ENCODE data around the gene MYOM1. TPM values are rescaled to one million over a fixed set of nuclear protein-coding genes. Genes with fewer than 3 reads are reported as not detected.
A peak's percentile ranks its signal among the peaks of the same experiment; 100 is the strongest.

The MYOM1 gene
- total RNA-seq, 4 donors from 2014 or later = 13.3 to 31.7 (median 16.5) TPM

GRCh38 chr18:3102983-3103382 lies 116.8 kb downstream of the MYOM1 start:
- H3K27ac ChIP-seq (replicated peaks in 1 of 4) = no peak overlapping the region
- H3K4me3 ChIP-seq = no peak overlapping the region
- intact Hi-C loops (cut with DNase I) = no loop called here
- WGBS = 100% methylated on average over 1 of the region's 1 CpG
- H3K9me3 ChIP-seq = no peaks in the 10 kb centered on the region
- no peak for DNase-seq (ENCODE audit: extremely low spot score)
- no peaks in the 10 kb centered on the region for H3K27me3 ChIP-seq
- H3K36me3 ChIP-seq = peaks cover 0 to 35% (median 19%) of the 10 kb centered on the region in 4 donors
- peaks cover 7 to 18% (median 15%) of the 10 kb centered on the region in 4 donors for H3K4me1 ChIP-seq
- TF ChIP-seq POLR2A (IDR thresholded peaks at IDR 0.05; ENCODE audit: low read depth) (no peak), EP300 (IDR thresholded peaks at IDR 0.05) (no peak), POLR2AphosphoS5 (IDR thresholded peaks at IDR 0.05) (no peak), CTCF (IDR thresholded peaks at IDR 0.05) (no peak)

GRCh38 chr18:3100498-3101132 lies 119.2 kb downstream of the MYOM1 start:
- no peaks in the 10 kb centered on the region for H3K9me3 ChIP-seq
- intact Hi-C loops (cut with DNase I) = no loop called here
- H3K4me3 ChIP-seq = no peak overlapping the region
- H3K27me3 ChIP-seq = no peaks in the 10 kb centered on the region
- 86% methylated on average over 3 of the region's 3 CpGs for WGBS
- TF ChIP-seq CTCF (IDR thresholded peaks at IDR 0.05) (no peak), EP300 (IDR thresholded peaks at IDR 0.05) (no peak), POLR2AphosphoS5 (IDR thresholded peaks at IDR 0.05) (no peak), POLR2A (IDR thresholded peaks at IDR 0.05; ENCODE audit: low read depth) (no peak)
- peaks cover 12 to 18% (median 15%) of the 10 kb centered on the region in 4 donors for H3K4me1 ChIP-seq
- no peak overlapping the region for H3K27ac ChIP-seq (replicated peaks in 1 of 4)
- H3K36me3 ChIP-seq = peaks cover 0 to 35% (median 19%) of the 10 kb centered on the region in 4 donors
- DNase-seq (ENCODE audit: extremely low spot score) = peak; percentile 74

GRCh38 chr18:3099327-3099726 lies 120.4 kb downstream of the MYOM1 start:
- Histone ChIP-seq H3K36me3 (peaks cover 0 to 35% (median 19%) of the 10 kb centered on the region in 4 donors), H3K27me3 (no peaks in the 10 kb centered on the region), H3K4me3 (no peak overlapping the region), H3K4me1 (peaks cover 13 to 15% (median 13%) of the 10 kb centered on the region in 4 donors), H3K27ac (replicated peaks in 1 of 4) (no peak overlapping the region), H3K9me3 (no peaks in the 10 kb centered on the region)
- WGBS = 35% methylated on average over 1 of the region's 1 CpG
- intact Hi-C loops (cut with DNase I) = no loop called here
- peak; percentile 83 for DNase-seq (ENCODE audit: extremely low spot score)
- TF ChIP-seq POLR2A (IDR thresholded peaks at IDR 0.05; ENCODE audit: low read depth) (no peak), EP300 (IDR thresholded peaks at IDR 0.05) (no peak), POLR2AphosphoS5 (IDR thresholded peaks at IDR 0.05) (no peak), CTCF (IDR thresholded peaks at IDR 0.05) (no peak)

GRCh38 chr18:3097082-3097481 lies 122.7 kb downstream of the MYOM1 start:
- Histone ChIP-seq H3K27me3 (no peaks in the 10 kb centered on the region), H3K9me3 (no peaks in the 10 kb centered on the region), H3K4me3 (no peak overlapping the region), H3K36me3 (peaks cover 0 to 26% (median 19%) of the 10 kb centered on the region in 4 donors), H3K4me1 (peaks cover 4 to 15% (median 12%) of the 10 kb centered on the region in 4 donors), H3K27ac (replicated peaks in 1 of 4) (no peak overlapping the region)
- no peak for DNase-seq (ENCODE audit: extremely low spot score)
- intact Hi-C loops (cut with DNase I) = no loop called here
- 68% methylated on average over 1 of the region's 1 CpG for WGBS
- no peak for TF ChIP-seq CTCF (IDR thresholded peaks at IDR 0.05)

- peaks cover 0 to 33% (median 19%) of the 10 kb centered on the region in 4 donors for H3K36me3 ChIP-seq
- TF ChIP-seq EP300 (IDR thresholded peaks at IDR 0.05) (no peak), CTCF (IDR thresholded peaks at IDR 0.05) (no peak), POLR2AphosphoS5 (IDR thresholded peaks at IDR 0.05) (no peak), POLR2A (IDR thresholded peaks at IDR 0.05; ENCODE audit: low read depth) (no peak)
- no peak overlapping the region for H3K27ac ChIP-seq (replicated peaks in 1 of 4)
- H3K4me3 ChIP-seq = no peak overlapping the region
- WGBS = 96% methylated on average over 5 of the region's 5 CpGs
- H3K9me3 ChIP-seq = no peaks in the 10 kb centered on the region
- H3K27me3 ChIP-seq = no peaks in the 10 kb centered on the region
- peaks cover 4 to 15% (median 12%) of the 10 kb centered on the region in 4 donors for H3K4me1 ChIP-seq
- intact Hi-C loops (cut with DNase I) = no loop called here
- DNase-seq (ENCODE audit: extremely low spot score) = peak; percentile 82
These were observed 123.8 kb downstream of the MYOM1 start for GRCh38 chr18:3095921-3096320.

All from esophagus muscularis mucosa (tissue), 4 donors.